ENCODE measurements around the gene SPEM1.
A peak's percentile ranks its signal among the peaks of the same experiment; 100 is the strongest.

Gene SPEM1

DNA sequence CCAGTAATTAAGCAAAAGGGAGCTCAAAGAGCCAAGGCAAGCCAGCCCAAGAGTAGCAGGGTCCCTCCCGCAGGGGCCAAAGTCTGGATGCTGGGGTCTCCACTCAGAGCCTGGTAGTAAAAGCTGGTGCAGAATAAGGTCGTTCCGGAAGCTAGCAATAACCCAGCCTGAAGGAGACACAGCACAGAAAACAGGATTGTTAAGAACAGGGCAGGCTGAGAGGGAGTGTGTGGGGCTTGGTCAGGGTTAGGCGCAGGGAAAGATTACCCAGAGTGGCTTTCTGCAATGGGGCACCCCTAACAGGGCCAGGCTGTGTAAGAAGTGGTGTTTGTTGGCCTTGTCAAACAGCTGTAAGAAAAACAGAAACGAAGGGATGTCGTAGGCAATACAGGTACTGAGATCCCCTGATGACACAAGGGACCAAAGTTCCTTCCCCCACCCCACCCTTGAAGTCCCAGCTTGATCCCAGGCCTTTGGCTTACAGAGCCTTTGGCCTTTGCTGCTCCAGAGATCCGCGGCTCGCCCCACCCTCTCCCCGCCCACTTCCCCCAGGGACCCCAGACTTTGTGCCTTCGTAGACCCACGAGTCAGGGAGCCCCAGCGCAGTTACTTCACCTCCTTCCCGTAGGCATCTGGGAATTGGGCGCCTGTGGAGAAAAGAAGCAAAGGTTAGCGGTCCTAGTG is 16.9 kb upstream of the SPEM1 start:
- no peak for DNase-seq

DNA sequence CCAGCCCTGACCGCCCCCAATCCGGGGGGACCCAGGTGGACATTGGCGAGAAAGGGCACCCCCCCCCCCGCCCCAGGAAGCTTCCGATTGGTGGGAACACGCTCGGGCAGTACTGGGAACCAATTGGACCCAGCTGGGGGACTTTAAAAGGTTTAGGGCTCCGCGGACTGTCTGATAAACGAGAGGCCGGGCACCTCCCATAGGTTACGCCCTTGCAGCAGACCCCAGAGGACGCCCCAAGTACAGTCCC is 16.5 kb upstream of the SPEM1 start:
- no peak for DNase-seq

DNA sequence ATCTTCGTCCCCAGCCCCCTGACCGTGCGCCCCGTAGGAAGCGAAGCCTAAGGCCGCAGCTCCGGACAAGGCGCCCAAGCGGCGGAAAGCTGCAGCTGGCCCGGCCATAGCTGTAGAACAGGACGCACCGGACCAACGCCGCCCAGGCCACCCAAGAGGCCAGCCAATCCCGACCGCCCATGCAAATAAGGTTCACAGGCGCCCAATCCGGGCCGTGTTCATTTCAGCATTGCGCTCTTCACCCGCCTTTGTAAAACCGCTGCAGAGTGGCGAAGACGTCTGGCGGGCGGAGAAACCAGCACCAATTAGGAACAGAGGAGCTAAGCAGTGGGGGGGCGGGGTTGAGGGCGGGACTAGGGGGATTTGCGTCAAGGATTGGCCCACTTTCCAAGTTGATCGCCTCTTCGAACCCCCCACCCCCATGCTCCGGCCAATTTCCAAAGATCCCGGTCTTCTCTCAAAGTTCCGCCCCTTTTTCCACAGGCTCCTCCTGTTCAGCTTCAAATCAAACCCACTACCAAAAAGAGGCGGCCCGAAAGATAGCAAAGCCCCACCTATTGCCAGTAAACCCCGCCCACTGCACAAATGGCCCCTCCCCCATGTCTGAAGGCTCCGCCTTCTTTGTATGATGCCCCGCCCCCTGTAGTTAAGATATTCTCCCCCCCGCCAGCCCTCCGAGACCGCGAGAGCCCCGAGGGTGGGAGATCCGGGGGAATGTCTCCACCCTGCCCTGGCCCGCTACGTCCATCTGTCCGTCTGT is 16.0 kb upstream of the SPEM1 start, which contains the start of gene TMEM256:
Gene TMEM256 (minus strand): TSS at position 121 of the 760 bp plus-strand sequence. CDS start 13 bp downstream, at position 108.
- peak; percentile 98 to 99 for DNase-seq

DNA sequence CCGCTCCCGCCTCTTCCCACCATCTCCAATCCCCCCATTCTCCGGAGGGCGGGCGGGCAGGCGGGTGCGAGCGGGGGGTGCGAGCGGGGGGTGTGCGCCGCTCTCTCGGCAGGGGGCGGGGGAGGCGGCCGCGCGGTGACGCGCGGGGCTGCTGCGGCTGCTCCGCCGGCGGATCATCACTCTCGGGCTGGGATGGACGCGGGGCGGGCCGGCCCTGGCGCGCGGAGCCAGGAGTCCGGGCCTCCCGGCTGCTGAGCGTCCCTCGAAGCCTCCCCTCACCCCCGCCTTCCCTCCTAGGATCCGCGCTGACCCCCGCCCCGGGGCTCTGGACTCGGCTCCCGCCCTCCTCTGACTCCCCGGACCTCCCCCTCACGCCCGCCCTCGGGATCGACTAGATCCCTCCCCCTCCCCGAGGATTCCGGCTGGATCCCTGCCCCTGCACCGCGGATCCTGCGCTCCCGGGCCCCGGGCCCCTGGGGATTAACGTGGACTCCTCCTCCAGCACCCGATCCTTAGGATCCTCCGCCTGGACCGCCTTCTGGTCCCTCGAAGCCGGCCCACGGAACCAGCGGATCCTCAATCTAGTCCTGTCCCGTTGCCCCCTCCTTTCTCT is 15.3 kb upstream of the SPEM1 start:
- DNase-seq: no peak

DNA sequence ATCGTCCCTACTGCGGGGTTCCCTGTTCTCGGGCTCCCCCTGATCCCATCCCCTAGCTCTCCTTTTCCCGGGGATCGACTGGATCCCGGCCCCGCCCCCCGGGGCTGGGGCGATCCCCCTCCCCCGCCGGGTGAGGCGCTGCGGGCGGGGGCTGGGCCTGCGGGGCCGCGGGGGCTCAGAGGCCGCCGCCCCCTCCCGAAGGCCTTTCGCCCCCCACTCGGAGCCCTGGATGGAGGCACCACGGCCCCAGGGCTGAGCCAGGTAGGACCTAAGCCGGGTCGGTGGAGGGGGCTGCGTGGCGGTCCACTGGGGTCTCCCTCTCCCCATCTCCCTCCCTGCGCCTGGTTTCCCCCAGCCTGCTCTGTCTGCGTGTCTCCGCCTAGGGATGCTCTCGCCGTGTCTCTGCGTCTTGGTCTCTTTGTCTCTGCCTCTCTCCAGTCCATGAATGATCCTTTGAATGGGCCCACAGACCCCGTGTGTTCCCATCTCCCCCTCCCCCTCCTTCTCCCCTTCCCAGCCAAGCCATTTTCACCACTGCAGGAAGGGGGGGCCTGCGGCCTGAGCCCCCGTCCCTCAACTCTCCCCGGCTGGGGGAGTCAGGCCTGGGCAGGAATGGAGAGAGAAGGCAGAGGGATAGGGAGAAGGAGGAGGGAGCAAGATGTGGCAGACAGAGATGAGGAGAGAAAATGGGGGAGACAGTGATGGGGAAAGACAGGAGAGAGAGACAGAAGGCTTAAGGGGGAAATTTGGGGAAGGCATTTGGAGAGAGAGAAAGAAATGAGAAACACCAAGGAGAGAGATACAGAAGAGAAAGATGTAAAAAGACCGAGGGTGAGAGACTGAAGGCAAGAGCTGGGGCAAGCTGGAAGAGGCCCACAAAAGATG is 14.5 kb upstream of the SPEM1 start:
- DNase-seq: no peak

DNA sequence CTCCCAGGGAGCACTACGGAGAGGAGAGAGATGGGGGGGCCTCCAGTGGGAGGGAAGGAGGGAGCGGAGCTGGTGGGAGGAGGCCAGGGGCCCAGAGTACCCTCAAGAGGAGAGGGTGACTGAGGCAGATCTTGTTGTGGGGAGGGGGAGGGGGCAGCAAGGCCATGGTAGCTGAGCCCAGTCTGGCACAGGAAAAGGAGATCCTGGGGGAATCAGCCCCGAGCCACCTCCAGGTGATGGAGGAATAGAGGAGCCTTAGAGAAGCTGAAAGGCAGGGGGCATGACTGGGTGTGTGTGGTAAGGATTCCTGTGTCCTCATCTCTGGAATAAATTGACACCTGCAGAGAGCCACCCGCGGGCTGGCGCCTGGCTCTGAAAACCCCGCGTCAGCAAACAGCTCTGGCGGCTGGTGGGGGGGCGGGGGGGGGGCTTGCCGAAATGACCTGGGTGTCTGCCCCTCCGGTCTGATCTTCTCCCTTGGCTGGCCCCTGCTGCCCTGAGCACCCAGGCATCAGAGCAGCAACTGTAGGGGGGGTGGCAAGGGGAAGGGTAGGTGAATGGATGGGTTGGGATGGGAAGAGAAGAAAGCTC is 13.8 kb upstream of the SPEM1 start:
- no peak for DNase-seq

DNA sequence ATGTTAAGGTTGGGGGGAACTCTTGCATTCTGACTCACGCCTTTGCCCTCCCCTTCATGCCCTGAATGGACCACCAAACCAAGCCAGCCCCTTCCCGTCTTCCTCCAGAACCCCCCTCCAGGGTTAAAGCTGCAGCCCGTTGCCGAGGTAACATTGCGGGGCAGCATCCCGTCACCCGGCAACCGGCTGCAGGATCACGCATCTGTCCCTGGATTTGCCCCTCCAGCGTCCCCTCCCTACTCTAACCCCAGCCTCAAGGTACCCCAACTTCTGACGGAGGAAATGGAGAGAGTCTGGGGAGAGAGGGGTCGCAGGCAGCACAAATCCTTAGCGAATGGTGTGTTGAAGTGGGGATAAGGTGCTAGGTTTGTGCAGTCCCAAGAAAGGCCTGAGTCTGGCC is 13.0 kb upstream of the SPEM1 start:
- DNase-seq: no peak

DNA sequence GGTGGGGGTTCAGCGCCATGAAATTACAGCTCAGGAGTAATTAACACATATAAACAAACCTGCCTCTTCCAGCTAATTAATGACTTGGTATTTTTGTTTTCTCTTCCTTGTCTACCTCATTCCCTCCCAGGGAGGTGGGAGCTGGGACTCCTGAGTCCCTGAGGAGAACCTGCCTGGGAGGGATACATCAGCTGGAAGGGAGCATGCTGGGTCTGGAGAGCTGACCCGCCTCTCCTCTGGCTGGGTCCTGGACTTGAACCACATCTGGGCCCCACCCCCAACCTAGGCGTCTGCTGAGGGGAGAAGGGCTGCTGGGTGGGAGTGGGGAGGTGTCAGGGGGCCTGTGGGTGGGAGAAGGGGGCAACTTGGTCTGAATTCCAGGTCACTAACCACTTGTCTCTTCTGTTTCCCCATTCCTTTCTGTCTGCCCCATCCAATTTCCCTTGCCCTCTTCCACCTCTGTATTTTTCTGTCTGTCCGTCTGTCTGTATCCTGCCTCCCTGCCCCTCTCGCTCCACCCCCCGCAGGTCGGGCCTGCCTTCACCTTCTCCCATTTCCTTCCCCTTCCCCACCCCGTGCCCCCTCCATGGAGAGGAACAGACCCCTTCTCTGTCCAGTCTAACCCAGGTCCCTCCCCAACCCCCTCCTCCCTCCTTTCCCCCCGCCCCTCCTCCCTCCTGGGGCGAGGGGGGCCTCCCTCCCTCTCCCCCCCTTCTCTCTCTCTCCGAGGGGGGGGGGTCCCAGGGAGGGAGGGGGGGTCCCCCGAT is 12.5 kb upstream of the SPEM1 start, which contains the start of gene NLGN2:
Gene NLGN2 (plus strand): TSS at position 361 of the 767 bp plus-strand sequence. CDS start 411 bp downstream, outside the sequence.
- DNase-seq: no peak

DNA sequence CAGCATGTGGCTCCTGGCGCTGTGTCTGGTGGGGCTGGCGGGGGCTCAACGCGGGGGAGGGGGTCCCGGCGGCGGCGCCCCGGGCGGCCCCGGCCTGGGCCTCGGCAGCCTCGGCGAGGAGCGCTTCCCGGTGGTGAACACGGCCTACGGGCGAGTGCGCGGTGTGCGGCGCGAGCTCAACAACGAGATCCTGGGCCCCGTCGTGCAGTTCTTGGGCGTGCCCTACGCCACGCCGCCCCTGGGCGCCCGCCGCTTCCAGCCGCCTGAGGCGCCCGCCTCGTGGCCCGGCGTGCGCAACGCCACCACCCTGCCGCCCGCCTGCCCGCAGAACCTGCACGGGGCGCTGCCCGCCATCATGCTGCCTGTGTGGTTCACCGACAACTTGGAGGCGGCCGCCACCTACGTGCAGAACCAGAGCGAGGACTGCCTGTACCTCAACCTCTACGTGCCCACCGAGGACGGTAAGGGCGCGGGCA is 11.8 kb upstream of the SPEM1 start:
- no peak for DNase-seq

DNA sequence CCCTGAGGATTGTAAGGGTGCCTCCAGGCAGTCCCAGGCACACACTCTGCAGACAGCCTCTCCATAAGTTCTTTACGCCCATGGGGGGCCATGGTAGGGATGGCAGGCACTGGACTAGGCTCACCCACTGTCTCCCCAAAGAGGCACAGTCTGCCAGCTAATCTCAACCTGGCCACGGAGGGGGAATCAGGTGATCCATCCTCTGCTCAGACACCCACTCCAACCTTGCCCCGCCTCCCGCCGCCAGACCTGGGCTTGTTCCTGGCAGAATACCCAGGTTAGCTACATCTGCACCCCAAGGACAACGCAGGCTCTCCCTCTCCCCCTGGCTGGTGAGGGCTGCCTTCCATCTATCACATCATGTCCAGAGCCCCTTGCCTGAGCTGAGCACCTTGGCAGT is 11.3 kb upstream of the SPEM1 start:
- no peak for DNase-seq

DNA sequence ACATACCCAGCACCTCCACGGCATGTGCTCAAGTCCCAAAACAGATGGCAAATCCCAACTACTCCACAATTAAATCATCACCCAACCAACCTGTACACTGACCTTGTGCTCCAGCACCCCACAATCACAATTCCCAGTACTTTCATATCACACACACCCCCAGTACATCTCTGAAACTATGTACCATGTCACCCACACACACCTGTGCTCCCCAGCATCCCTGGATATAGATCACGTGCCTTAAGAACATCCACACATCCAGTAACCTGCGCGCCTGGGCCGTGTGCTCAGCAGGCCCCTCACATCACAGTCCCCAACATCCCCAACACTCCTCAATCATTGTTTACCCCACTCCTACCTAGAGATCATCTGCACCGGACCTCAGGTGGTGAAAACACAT is 10.4 kb upstream of the SPEM1 start:
- DNase-seq: no peak

DNA sequence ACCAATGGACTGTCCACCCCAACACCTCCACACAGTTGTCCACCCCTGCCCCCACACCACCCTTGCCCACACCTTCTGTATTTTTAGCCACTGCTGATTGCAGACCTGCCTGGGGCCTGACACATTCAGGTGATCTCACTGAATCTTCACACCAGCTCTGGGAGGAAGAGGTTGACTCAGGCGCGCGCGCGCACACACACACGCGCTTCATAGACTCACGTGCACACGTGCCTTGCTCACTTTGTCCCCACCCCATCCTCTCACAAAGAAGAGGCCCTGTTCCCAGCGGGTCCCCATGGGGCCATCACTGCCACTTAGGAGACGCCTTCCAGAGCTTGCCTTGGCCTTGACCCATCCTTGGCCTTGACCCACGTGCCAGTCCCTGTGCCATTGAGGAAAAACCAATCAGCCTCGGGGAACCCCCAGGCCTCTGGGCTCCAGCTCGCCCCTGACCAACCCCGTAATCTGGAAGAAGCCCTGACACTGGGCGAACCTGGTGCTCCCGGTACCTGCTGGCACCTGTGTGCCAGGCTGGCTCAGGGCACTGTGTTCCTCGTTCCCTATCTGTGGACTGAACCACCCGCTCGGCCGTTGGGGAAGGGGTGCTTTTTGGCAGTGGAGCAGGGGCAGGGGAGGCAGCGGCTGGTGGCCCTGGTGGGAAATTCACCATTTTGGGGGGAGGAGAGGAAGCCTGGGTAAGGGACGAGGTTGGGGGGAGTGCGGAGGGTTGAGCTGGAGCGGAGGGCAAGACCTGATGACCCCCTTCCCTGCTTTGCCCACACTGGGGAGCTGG is 9.3 kb upstream of the SPEM1 start:
- DNase-seq: no peak

DNA sequence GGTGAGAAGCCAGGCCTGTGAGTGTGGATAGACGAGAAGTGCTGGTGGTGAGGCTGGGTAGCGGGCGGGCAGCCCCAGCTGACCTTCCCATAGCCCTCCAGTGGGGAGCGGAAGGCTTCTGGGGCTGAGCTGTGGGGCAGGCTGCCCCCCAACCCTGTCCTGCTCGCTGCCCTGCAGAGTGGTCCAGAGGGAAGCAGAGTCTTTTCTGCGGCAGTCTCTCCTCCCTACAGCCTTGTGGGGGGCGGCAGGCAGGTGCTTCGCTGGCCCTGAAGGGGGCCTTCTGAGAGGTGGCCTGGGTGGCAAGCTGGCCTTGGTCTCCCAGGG is 8.7 kb upstream of the SPEM1 start:
- no peak for DNase-seq

DNA sequence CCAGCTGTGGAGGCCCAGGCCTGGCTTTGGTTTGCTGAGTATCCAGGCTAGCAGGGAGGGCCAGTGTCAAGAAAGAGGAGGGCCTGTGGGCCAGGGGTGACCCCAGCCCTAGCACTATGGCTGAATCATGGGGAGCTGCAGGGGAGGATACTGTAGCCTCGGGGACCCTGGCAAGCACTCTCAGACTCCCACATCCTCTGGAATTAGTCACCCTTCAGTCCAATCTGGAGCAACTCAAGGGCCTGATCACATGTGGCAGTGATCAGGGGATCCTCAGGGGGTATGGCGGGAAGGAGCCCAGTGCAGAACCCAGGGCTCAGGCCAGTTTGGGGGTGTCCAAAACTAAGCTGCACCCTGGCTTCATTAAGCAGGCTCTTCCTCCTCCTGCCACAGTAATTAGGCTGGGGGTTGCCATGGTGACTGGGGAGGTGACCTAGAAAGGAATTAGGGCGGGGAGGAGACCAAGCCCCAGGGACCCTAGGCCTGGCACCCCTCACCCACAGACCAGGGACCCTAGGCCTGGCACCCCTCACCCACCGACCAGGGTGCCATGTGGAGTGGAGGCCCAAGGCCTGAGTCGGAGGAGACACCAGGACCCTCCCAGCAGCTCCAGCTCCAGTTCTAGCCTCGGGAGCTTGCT is 6.7 kb upstream of the SPEM1 start:
- no peak for DNase-seq

DNA sequence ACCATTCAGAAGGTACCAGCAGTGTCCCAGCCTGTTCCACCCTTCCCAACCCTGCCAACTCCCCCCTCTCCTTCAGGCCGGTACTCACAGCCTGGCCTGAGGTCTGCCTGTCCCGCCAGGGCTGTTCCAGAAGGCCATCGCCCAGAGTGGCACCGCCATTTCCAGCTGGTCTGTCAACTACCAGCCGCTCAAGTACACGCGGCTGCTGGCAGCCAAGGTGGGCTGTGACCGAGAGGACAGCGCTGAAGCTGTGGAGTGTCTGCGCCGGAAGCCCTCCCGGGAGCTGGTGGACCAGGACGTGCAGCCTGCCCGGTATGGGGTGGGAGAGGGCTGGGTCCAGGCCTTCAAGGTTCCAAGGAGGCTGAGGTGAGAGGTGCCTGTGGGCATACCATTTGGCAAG is 5.3 kb upstream of the SPEM1 start:
- DNase-seq: no peak

DNA sequence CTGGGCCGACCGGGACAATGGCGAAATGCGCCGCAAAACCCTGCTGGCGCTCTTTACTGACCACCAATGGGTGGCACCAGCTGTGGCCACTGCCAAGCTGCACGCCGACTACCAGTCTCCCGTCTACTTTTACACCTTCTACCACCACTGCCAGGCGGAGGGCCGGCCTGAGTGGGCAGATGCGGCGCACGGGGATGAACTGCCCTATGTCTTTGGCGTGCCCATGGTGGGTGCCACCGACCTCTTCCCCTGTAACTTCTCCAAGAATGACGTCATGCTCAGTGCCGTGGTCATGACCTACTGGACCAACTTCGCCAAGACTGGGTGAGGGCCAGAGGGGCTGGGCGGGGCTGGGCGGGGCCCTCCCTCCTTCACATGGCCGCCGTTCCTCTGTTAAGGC is 4.3 kb upstream of the SPEM1 start:
- no peak for DNase-seq

DNA sequence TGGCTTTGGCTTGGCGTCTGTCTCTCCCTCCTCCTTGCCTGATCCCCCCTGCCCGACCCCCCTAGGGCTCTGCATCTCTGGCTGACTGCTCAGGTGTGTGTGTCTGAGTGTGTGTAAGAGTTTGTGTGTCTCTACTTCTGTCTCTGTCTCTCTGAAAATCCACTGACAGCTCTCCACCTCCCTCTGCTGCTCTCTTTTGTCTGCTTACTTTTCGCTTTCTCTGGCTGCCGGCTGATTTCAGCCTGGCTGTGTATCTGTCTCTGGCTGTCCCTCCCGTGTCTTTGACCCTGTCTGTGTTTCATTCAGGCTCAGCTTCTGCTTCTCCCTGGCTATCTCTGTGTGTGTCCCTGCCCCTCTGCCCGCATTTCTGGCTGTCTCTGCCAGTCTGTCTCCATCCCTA is 3.8 kb upstream of the SPEM1 start:
- no peak for DNase-seq

DNA sequence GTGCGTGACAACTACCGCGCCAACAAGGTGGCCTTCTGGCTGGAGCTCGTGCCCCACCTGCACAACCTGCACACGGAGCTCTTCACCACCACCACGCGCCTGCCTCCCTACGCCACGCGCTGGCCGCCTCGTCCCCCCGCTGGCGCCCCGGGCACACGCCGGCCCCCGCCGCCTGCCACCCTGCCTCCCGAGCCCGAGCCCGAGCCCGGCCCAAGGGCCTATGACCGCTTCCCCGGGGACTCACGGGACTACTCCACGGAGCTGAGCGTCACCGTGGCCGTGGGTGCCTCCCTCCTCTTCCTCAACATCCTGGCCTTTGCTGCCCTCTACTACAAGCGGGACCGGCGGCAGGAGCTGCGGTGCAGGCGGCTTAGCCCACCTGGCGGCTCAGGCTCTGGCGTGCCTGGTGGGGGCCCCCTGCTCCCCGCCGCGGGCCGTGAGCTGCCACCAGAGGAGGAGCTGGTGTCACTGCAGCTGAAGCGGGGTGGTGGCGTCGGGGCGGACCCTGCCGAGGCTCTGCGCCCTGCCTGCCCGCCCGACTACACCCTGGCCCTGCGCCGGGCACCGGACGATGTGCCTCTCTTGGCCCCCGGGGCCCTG is 3.0 kb upstream of the SPEM1 start:
- no peak for DNase-seq

DNA sequence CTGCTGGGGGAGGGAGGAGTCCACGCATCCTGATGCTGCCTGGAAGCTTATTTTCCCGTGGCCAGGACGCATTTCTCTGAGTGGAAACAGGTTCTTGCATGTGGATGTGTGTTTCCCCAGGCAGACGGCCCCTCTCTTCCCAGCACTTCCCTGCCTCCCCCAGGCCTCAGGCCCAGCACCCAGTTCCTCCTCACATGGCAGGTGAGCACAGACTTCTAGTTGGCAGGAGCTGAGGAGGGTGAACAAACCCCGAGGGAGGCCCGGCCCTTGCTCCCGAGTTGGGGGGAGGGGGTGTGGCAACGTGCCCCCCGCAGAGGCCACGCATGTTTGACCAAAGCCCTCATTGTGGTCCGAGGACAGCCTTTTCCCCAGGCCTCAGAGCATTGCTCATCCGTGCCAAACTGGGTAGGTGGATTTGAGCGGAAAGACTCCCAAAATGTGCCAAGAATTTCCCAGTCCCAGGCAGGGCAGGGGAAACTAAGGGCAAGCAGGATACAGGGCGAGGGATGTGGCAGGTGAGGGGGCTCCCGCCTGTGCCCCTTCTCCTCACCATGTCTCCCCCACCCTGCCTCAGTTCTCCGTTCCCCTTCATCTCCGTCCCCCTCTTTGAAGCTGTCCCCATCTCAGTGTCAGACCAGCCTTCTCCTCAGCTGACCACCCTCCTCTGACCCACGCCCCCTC is 1.5 kb upstream of the SPEM1 start:
- no peak for DNase-seq

DNA sequence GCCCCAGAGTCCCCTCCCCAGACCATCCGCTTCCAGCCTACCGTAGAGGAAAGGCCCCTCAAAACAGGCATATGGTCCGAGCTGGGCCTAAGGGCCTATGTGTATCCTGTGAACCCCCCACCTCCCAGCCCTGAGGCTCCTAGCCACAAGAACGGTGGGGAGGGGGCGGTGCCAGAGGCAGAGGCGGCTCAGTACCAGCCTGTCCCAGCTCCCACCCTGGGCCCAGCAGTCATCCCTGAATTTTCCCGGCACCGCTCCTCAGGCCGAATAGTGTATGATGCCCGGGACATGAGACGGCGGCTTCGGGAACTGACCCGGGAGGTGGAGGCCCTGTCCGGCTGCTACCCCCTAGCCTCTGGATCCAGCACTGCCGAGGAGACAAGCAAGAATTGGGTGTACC is 1.1 kb downstream of the SPEM1 start:
- DNase-seq: no peak

Data from NCI-H446 (cell line).